ENCODE data around the gene TNFRSF21.

DNA sequence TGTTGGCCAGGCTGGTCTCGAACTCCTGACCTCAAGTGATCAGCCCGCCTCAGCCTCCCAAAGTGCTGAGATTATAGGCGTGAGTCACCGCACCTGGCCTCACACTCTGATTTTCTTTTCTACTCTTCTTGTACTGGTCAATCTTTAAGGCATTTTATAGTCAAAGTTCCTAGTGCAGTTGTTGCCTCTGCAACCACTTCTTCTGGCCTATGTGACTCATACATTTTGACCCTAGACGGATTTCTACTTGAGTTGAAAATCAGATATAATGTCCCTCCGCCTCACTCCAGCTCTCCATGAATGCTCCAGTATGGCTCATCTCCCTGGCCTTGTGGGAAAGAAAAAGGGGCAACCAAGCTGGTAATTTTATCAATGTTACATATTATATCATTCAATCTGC lies 42.4 kb downstream of the TNFRSF21 start:
- no peak for TF ChIP-seq POLR2A (IDR thresholded peaks at IDR 0.05)
- TF ChIP-seq, protein P1, sequence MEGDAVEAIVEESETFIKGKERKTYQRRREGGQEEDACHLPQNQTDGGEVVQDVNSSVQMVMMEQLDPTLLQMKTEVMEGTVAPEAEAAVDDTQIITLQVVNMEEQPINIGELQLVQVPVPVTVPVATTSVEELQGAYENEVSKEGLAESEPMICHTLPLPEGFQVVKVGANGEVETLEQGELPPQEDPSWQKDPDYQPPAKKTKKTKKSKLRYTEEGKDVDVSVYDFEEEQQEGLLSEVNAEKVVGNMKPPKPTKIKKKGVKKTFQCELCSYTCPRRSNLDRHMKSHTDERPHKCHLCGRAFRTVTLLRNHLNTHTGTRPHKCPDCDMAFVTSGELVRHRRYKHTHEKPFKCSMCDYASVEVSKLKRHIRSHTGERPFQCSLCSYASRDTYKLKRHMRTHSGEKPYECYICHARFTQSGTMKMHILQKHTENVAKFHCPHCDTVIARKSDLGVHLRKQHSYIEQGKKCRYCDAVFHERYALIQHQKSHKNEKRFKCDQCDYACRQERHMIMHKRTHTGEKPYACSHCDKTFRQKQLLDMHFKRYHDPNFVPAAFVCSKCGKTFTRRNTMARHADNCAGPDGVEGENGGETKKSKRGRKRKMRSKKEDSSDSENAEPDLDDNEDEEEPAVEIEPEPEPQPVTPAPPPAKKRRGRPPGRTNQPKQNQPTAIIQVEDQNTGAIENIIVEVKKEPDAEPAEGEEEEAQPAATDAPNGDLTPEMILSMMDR (IDR thresholded peaks at IDR 0.05): no peak

Measured in lower leg skin (tissue), 3 donors.